Neural cell (in vitro differentiated cells): ENCODE results near the gene FHL2. TPM values are rescaled to one million over a fixed set of nuclear protein-coding genes. Genes with fewer than 3 reads are reported as not detected.

Experiments
- H2AFZ ChIP-seq: fragments of 200-600, 300-800 bp; sonication (generic), shearing (Covaris generic); 2 replicates; pipeline ENCODE4 v1.6.0; 2014; ENCODE audit warnings: low read depth, mild to moderate bottlenecking, antibody characterized with exemption, low read length, moderate library complexity
- H3F3A ChIP-seq: fragments of 200-600 bp; shearing (Covaris generic); 2 replicates; pipeline ENCODE4 v1.6.1; 2016; ENCODE audit warnings: mild to moderate bottlenecking, moderate library complexity, mixed read lengths, antibody characterized with exemption, low read length; ENCODE audit not compliant: insufficient read depth, poor library complexity, severe bottlenecking
- H3K27ac ChIP-seq: fragments of 200-600, 300-800 bp; sonication (generic), shearing (Covaris generic); 2 replicates; pipeline ENCODE4 v1.5.1; 2014; ENCODE audit warnings: mild to moderate bottlenecking, low read length, moderate library complexity
- H3K27me3 ChIP-seq: fragments of 300-800, 200-600 bp; sonication (generic), shearing (Covaris generic); 2 replicates; pipeline ENCODE4 v1.6.0; 2014; ENCODE audit warnings: mild to moderate bottlenecking, low read depth, low read length, moderate library complexity; ENCODE audit not compliant: insufficient read depth
- H3K36me3 ChIP-seq: fragments of 300-800, 200-600 bp; sonication (generic), shearing (Covaris generic); 2 replicates; pipeline ENCODE4 v1.5.1; 2014; ENCODE audit warnings: mild to moderate bottlenecking, antibody characterized with exemption, low read length, moderate library complexity; ENCODE audit not compliant: insufficient read depth
- H3K4me2 ChIP-seq: fragments of 300-800, 200-600 bp; sonication (generic), shearing (Covaris generic); 2 replicates; pipeline ENCODE4 v1.6.0; 2014; ENCODE audit warnings: mild to moderate bottlenecking, low read length
- H3K4me3 ChIP-seq: fragments of 300-800, 200-600 bp; sonication (generic), shearing (Covaris generic); 2 replicates; pipeline ENCODE4 v1.5.1; 2014; ENCODE audit warnings: mild to moderate bottlenecking, low read length, moderate library complexity
- H3K79me2 ChIP-seq: fragments of 200-600 bp; shearing (Covaris generic); replicated peaks from 2 replicates; pipeline ENCODE4 v1.6.0; 2014; ENCODE audit warnings: mild to moderate bottlenecking, low read length, moderate library complexity; ENCODE audit not compliant: insufficient read depth
- H3K9ac ChIP-seq: fragments of 300-800, 200-600 bp; sonication (generic), shearing (Covaris generic); 2 replicates; pipeline ENCODE4 v1.6.1; 2016; ENCODE audit warnings: mild to moderate bottlenecking, low read length, mixed read lengths
- H3K9me2 ChIP-seq: fragments of 200-600 bp; shearing (Covaris generic); 2 replicates; pipeline ENCODE4 v1.6.1; 2016; ENCODE audit warnings: mild to moderate bottlenecking, low read length, mixed read lengths; ENCODE audit not compliant: insufficient read depth
- H3K9me3 ChIP-seq: fragments of 200-600, 300-800 bp; sonication (generic), shearing (Covaris generic); 2 replicates; pipeline ENCODE4 v1.6.1; 2016; ENCODE audit warnings: mild to moderate bottlenecking, mixed run types, low read length, moderate library complexity, mixed read lengths
- H4K20me1 ChIP-seq: fragments of 200-600 bp; shearing (Covaris generic); 2 replicates; pipeline ENCODE4 v1.6.1; 2016; ENCODE audit warnings: mild to moderate bottlenecking, mixed run types; ENCODE audit not compliant: insufficient read depth
- EP300 ChIP-seq: fragments of 450-650 bp; conservative IDR thresholded peaks from 2 replicates; pipeline ENCODE4 v1.6.1; 2014; ENCODE audit warnings: antibody characterized with exemption, mild to moderate bottlenecking, moderate library complexity; ENCODE audit not compliant: poor library complexity, severe bottlenecking
- EZH2 ChIP-seq: fragments of 200-600, 300-800 bp; shearing (Covaris generic), sonication (generic); IDR thresholded peaks from 2 replicates; pipeline ENCODE4 v1.6.1; 2014; ENCODE audit warnings: antibody characterized with exemption, low read length, borderline replicate concordance, mild to moderate bottlenecking; ENCODE audit not compliant: insufficient read depth, poor library complexity, severe bottlenecking
- MXI1 ChIP-seq: fragments of 450-650 bp; conservative IDR thresholded peaks from 2 replicates; pipeline ENCODE4 v1.6.1; 2014; ENCODE audit warnings: antibody characterized with exemption, mild to moderate bottlenecking; ENCODE audit not compliant: poor library complexity, severe bottlenecking
- POLR2AphosphoS5 ChIP-seq: IDR thresholded peaks from 2 replicates; pipeline ENCODE4 v1.6.1; 2012
- RAD21 ChIP-seq: fragments of 450-650 bp; conservative IDR thresholded peaks from 2 replicates; pipeline ENCODE4 v1.6.1; 2014; ENCODE audit warnings: antibody characterized with exemption, mild to moderate bottlenecking, moderate library complexity
- REST ChIP-seq: IDR thresholded peaks from 2 replicates; pipeline ENCODE4 v1.6.1; 2012; ENCODE audit warnings: borderline replicate concordance
- SMC3 ChIP-seq: fragments of 450-650 bp; conservative IDR thresholded peaks from 2 replicates; pipeline ENCODE4 v1.6.1; 2014; ENCODE audit warnings: antibody characterized with exemption, mild to moderate bottlenecking, moderate library complexity; ENCODE audit not compliant: poor library complexity
- TAF1 ChIP-seq: IDR thresholded peaks from 2 replicates; pipeline ENCODE4 v1.6.1; 2012; ENCODE audit warnings: low read depth
- polyA plus RNA-seq: library from polyadenylated mRNA; depleted of rRNA; stranded (reverse); fragments of >200 nt; gene quantifications from 2 replicates; pipeline ENCODE4 v1.2.3, GENCODE V29; 2014
- TF ChIP-seq, protein P1 (sequence below): fragments of 450-650 bp; IDR thresholded peaks from 2 replicates; pipeline ENCODE4 v1.5.1; 2014; ENCODE audit warnings: antibody characterized with exemption, mild to moderate bottlenecking, moderate library complexity; ENCODE audit not compliant: poor library complexity, severe bottlenecking

The FHL2 gene
- polyA plus RNA-seq, 1 donor from 2014 or later, result 3.5 TPM

- H3K79me2 ChIP-seq, result peaks cover 32% of the 10 kb centered on the region
- TF ChIP-seq REST (no peak), RAD21 (no peak), POLR2AphosphoS5 (no peak), EP300 (no peak), TAF1 (no peak), MXI1 (no peak), SMC3 (no peak), EZH2 (no peak)
- TF ChIP-seq, protein P1, sequence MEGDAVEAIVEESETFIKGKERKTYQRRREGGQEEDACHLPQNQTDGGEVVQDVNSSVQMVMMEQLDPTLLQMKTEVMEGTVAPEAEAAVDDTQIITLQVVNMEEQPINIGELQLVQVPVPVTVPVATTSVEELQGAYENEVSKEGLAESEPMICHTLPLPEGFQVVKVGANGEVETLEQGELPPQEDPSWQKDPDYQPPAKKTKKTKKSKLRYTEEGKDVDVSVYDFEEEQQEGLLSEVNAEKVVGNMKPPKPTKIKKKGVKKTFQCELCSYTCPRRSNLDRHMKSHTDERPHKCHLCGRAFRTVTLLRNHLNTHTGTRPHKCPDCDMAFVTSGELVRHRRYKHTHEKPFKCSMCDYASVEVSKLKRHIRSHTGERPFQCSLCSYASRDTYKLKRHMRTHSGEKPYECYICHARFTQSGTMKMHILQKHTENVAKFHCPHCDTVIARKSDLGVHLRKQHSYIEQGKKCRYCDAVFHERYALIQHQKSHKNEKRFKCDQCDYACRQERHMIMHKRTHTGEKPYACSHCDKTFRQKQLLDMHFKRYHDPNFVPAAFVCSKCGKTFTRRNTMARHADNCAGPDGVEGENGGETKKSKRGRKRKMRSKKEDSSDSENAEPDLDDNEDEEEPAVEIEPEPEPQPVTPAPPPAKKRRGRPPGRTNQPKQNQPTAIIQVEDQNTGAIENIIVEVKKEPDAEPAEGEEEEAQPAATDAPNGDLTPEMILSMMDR, result no peak
- no peaks in the 10 kb centered on the region for H3F3A ChIP-seq
- no peaks in the 10 kb centered on the region for H3K36me3 ChIP-seq
- no peak overlapping the region for H2AFZ ChIP-seq
- H4K20me1 ChIP-seq, result no peaks in the 10 kb centered on the region
- H3K27me3 ChIP-seq, result no peaks in the 10 kb centered on the region
- no peaks in the 10 kb centered on the region for H3K9me2 ChIP-seq
- H3K9ac ChIP-seq, result no peak overlapping the region
- H3K4me3 ChIP-seq, result no peak overlapping the region
- H3K27ac ChIP-seq, result no peak overlapping the region
- H3K4me2 ChIP-seq, result no peak overlapping the region
- no peaks in the 10 kb centered on the region for H3K9me3 ChIP-seq
These were observed 64.6 kb downstream of the FHL2 start for GRCh38 chr2:105334211-105334610.

- no peak overlapping the region for H2AFZ ChIP-seq
- no peak overlapping the region for H3K4me3 ChIP-seq
- H3K27ac ChIP-seq, result no peak overlapping the region
- no peaks in the 10 kb centered on the region for H3K27me3 ChIP-seq
- H3K9me2 ChIP-seq, result no peaks in the 10 kb centered on the region
- no peaks in the 10 kb centered on the region for H3K36me3 ChIP-seq
- no peaks in the 10 kb centered on the region for H4K20me1 ChIP-seq
- no peaks in the 10 kb centered on the region for H3K9me3 ChIP-seq
- no peak overlapping the region for H3K9ac ChIP-seq
- TF ChIP-seq SMC3 (no peak), RAD21 (no peak), EP300 (no peak), TAF1 (no peak), EZH2 (no peak), REST (no peak)
- no peaks in the 10 kb centered on the region for H3F3A ChIP-seq
- H3K4me2 ChIP-seq, result no peak overlapping the region
- H3K79me2 ChIP-seq, result peaks cover 14% of the 10 kb centered on the region
These were observed 68.0 kb downstream of the FHL2 start for GRCh38 chr2:105330681-105331375.
